GM12865 (cell line): ENCODE measurements around the gene SQOR.

Experiments
- DNase-seq: peaks from one replicate; pipeline ENCODE4 v3.0.0; 2010; ENCODE audit warnings: low read depth
- H3K4me3 ChIP-seq: 2 replicates; pipeline ENCODE4 v1.5.1; 2011; ENCODE audit warnings: mild to moderate bottlenecking, low read depth, low read length, control low read depth
- CTCF ChIP-seq: IDR thresholded peaks from 2 replicates; pipeline ENCODE4 v1.5.1; 2011; ENCODE audit warnings: low read length, control low read depth, low read depth, inconsistent platforms; ENCODE audit not compliant: insufficient read depth; ENCODE audit errors: missing control alignments

The SQOR gene

GRCh38 chr15:45667002-45667401 lies 32.2 kb downstream of the SQOR start:
- TF ChIP-seq CTCF: no peak
- no peak for DNase-seq
- no peak overlapping the region for H3K4me3 ChIP-seq

DNA sequence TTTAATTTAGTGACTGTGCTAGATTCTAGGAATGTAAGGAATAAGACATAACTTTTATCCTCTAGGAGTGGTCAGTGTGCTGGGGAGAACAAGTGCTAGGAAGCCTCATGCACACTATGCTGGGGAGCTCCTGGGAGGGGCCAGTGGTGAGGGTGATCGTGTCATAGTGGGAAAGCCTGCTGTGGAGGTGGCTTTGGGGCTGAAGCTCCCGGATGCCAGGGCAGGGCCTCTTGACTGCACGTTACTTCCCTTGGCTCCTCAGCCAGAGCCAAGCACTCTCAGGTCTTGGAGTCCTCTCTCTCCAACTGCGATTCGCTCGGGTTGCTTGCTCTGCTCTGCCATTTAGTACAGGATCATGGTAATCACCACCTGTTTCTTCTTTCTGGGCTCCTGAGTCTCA lies 33.6 kb downstream of the SQOR start:
- TF ChIP-seq CTCF: no peak
- DNase-seq: no peak
- H3K4me3 ChIP-seq: no peak overlapping the region

DNA sequence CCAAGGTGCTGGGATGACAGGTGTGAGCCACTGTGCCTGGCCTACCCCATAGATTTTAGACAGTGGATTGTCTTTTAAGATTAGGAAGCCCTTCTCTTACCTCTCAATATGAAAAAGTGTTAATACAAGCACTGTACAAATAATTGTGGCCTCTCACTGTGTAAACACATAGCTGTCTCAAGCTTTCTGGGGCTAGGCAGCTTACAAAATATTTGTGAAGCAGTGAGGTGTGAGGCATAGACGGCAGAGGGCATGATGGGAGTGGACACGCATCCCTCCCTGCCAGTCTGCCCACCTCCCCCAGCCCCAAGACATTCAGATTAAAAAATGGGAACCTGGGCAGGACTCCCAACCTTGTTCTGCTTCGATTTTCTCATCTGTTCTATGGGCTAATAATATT lies 34.6 kb downstream of the SQOR start:
- no peak overlapping the region for H3K4me3 ChIP-seq
- DNase-seq: no peak
- TF ChIP-seq CTCF: no peak

- DNase-seq: no peak
- no peak overlapping the region for H3K4me3 ChIP-seq
- no peak for TF ChIP-seq CTCF
These were observed 35.3 kb downstream of the SQOR start for GRCh38 chr15:45670091-45670490.

GRCh38 chr15:45670511-45670910 lies 35.7 kb downstream of the SQOR start:
- H3K4me3 ChIP-seq: no peak overlapping the region
- no peak for DNase-seq
- TF ChIP-seq CTCF: no peak

DNA sequence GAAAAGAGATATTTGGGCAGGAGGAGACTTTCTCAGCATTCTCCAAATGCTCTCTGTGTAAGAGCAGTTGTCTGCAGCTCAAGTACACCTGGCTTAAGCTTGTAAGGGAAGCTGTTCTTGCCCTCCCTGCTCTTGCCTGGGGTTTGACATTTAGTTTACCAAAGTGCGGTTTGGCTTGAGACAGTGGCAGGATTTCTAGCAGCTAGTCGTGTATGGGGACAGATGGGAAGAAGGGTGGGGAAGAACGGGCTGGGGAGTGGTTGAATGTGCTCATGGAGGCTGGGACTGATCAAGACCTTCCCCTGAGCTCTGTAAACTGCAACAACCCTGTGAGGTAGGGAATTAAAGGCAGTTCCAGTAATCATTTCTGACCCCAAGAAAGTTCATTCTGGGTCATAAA lies 39.8 kb downstream of the SQOR start:
- DNase-seq: no peak
- H3K4me3 ChIP-seq: no peak overlapping the region
- TF ChIP-seq CTCF: no peak

DNA sequence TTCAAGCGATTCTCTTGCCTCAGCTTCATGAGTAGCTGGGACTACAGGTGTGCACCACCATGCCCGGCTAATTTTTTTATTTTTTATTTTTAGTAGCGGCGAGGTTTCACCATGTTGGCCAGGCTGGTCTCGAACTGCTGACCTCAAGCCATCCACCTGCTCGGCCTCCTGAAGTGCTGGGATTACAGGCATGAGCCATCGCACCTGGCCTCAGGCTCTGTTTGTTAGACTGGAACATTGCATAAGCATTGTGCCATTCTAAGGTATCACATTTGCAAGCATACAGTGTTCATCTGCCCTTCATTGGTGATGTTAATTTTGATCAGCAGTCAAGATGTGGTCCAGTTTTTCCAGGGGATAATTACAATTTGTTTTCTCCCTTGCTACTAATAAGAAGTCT lies 43.0 kb downstream of the SQOR start:
- DNase-seq: no peak
- no peak for TF ChIP-seq CTCF
- no peak overlapping the region for H3K4me3 ChIP-seq
